ENCODE data around the gene GPR62. TPM values are rescaled to one million over a fixed set of nuclear protein-coding genes. Genes with fewer than 3 reads are reported as not detected.

The GPR62 gene
- total and polyA plus RNA-seq, 11 donors = 0.06 to 0.27 (median 0.20) TPM; not detected in 4

DNA sequence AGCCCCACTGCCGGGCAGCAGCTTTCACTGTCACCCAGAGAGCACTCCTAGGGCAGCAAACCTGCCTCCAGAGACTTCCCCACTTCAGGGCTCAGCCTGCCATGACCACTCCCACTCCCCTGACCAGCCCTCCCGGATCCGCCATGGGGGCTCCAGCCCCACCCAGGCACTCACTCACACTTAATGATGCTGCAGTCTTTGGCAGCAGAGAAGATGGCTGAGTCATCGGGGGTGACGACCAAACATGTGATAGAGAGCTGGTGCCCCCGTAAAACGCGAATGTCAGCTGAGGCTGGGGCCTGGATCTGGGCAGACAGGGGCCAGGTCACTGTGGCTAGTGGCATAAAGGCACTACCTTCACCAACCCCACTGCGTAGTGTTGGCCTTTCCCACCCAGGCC, 18.2 kb upstream of the GPR62 start:
- no peak for ATAC-seq
- no peak for TF ChIP-seq POLR2A (IDR thresholded peaks at IDR 0.05)
- no peak for TF ChIP-seq CTCF (IDR thresholded peaks at IDR 0.05)
- H3K4me3 ChIP-seq = no peak overlapping the region
- H3K9me3 ChIP-seq = no peaks in the 10 kb centered on the region
- WGBS, 4 donors = 75 to 87% (median 81%) methylated on average over 8 to 9 of the region's 9 CpGs
- H3K27ac ChIP-seq = no peak overlapping the region
- peaks cover 0 to 16% (median 10%) of the 10 kb centered on the region in 12 donors for H3K4me1 ChIP-seq
- H3K27me3 ChIP-seq = no peaks in the 10 kb centered on the region
- intact Hi-C loops (cut with DNase I) = no loop called here
- DNase-seq = no peak
- peaks cover 0 to 68% (median 51%) of the 10 kb centered on the region in 9 donors for H3K36me3 ChIP-seq

- Histone ChIP-seq H3K4me3 (no peak overlapping the region), H3K27ac (no peak overlapping the region), H3K27me3 (no peaks in the 10 kb centered on the region), H3K4me1 (peaks cover 3 to 24% (median 16%) of the 10 kb centered on the region in 12 donors), H3K36me3 (peaks cover 0 to 63% (median 48%) of the 10 kb centered on the region in 9 donors), H3K9me3 (no peaks in the 10 kb centered on the region)
- WGBS, 4 donors = 81 to 93% (median 87%) methylated on average over 11 to 13 of the region's 13 CpGs
- intact Hi-C loops (cut with DNase I) = no loop called here
- ATAC-seq (no peak), DNase-seq (peak in 1 of 5 donors; percentile 14)
- no peak for TF ChIP-seq CTCF (IDR thresholded peaks at IDR 0.05)
- TF ChIP-seq POLR2A (IDR thresholded peaks at IDR 0.05) = no peak
Measured at GRCh38 chr3:51937611-51938450, 17.4 kb upstream of the GPR62 start.

DNA sequence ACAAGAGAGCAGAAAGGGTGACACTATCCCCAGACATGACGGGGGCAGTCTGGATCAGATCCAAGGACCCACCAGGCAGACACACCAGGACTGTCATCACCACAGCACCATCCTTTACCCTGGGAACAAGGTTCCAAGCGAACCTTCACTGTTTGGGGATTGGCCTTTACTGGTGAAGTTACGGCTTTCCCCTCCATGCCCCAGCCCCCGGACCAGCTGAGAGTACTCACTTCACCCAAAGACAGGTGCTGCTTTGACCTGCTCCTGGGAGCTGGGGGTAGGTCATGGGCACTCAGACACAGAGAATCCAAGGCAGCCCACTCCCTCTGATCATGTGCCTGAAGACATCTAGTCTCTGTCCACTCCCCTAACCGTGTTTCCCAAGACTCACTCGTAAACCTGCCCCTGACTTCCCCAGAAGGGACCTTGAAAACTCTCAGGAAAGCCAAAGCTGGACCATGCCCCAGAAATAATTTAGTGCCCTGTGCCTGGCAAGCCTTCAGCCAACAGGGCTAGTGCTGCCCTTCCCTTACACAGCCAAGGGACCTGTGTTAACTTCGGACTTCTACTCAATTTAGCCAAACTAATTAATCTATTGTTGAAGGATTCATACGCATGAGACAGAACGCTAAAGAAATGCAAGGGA, 16.3 kb upstream of the GPR62 start:
- no peak for ATAC-seq
- TF ChIP-seq POLR2A (IDR thresholded peaks at IDR 0.05) = no peak
- TF ChIP-seq CTCF (IDR thresholded peaks at IDR 0.05) = no peak
- Histone ChIP-seq H3K27me3 (no peaks in the 10 kb centered on the region), H3K9me3 (no peaks in the 10 kb centered on the region), H3K4me1 (peaks cover 3 to 32% (median 23%) of the 10 kb centered on the region in 12 donors), H3K4me3 (no peak overlapping the region), H3K27ac (no peak overlapping the region), H3K36me3 (peaks cover 0 to 56% (median 41%) of the 10 kb centered on the region in 9 donors)
- 83 to 92% (median 89%) methylated on average over 9 of the region's 9 CpGs for WGBS, 4 donors
- peak in 1 of 5 donors; percentile 12 for DNase-seq
- intact Hi-C loops (cut with DNase I) = no loop called here
